COR-L47 (cell line): Measurements from ENCODE around the gene PRKCB.

ENCODE experiments used
- DNase-seq: peaks from one replicate; lab custom pipeline; 2025; lab: John Stamatoyannopoulos, UW

The PRKCB gene

DNA sequence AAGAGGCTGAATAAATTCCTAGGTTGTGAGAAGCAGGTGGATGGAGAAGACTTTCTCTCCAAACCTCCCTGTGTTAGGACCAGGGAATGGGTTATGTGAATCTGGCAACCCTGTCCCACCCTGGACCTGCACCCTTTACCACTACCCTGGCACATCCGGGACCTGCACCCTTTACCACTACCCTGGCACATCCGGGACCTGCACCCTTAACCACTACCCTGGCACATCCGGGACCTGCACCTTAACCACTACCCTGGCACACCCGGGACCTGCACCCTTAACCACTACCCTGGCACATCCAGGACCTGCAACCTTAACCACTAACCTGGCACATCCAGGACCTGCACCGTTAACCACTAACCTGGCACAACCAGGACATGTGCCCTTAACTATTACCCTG, 213.3 kb downstream of the PRKCB start:
- DNase-seq: no peak

DNA sequence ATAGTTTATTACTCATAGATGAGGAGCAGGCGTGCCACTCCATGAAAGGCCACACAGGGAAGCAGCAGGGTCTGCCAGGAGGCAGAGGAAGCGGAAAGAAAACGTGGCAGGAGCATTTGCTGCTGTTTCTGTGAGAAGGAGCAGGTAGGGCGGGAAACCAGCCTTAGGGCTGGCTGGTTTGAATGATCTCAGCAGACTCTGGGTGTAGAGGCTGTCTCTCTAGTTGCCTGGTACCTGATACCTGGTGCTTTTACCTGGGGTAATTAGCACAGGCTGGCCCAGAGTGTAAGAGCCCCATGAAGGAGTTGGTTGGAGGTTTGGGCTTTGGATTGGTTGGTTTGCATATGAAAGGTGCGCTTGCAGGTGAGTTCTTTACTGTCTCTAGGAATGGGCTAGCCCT, 215.3 kb downstream of the PRKCB start:
- no peak for DNase-seq

DNA sequence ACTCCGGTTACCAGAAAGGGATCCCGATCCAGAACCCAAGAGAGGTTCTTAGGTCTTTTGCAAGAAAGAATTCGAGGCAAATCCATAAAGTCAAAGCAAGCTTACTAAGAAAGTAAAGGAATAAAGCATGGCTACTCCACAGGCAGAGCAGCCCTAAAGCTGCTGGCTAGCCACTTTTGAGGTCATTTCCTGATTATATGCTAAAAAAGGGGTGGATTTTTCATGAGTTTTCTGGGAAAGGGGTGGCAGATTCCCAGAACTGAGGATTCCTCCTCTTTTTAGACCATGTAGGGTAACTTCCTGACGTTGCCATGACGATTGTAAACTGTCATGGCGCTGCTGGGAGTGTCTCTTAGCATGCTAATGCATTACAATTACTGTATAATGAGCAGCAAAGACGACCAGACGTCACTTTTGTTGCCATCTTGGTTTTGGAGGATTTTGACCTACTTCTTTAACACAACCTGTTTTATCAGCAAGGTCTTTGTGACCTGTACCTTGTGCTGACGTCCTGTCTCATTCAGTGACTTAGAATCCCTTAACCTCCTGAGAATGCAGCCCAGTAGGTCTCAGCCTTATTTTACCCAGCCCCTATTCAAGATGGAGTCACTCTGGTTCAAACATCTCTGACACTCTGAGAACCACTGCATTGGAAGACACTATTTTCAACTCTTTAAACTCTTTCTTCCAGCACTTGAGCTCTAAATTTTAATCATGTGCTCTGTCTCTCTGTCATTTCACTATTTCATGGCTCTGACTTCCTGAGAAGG, 216.7 kb downstream of the PRKCB start:
- no peak for DNase-seq

DNA sequence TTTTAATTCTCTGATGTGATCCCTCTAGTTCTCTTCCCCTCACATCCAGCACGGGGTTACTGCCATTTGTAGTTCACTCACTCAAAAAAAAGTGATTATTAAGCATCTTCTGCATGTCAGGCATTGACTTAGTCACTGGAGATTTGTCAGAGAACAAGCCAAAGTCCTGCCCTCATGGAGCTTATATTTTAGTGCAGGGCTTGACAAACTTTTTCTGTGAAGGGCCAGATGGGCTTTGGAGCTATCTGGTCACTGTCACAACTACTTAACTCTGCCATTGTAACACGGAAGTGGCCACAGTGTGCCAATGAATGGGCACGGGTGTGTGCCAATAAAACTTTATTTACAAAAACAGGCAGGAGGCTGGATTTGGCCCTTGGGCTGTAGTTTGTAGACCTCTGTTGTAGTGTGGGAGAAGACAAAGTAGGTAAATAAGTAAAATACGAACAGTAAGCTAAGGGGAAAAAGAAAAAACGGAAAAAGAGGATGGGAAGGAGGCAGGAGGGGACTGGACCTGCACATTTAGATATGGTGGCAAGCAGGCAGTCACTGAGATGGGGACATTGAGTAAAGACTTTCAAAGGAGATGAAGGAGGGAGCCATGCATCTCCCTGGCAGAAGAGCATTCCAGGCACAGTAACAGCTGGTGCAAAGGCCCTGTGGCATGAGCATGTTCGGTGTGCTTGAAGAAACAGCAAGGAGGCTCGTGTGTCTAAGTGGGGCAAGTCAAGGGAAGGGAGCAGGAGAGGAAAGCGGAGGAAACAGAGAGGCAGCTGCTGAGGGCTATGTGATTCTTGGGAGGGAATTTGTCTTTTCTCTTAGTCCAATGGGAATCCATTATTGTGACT, 217.5 kb downstream of the PRKCB start:
- no peak for DNase-seq

DNA sequence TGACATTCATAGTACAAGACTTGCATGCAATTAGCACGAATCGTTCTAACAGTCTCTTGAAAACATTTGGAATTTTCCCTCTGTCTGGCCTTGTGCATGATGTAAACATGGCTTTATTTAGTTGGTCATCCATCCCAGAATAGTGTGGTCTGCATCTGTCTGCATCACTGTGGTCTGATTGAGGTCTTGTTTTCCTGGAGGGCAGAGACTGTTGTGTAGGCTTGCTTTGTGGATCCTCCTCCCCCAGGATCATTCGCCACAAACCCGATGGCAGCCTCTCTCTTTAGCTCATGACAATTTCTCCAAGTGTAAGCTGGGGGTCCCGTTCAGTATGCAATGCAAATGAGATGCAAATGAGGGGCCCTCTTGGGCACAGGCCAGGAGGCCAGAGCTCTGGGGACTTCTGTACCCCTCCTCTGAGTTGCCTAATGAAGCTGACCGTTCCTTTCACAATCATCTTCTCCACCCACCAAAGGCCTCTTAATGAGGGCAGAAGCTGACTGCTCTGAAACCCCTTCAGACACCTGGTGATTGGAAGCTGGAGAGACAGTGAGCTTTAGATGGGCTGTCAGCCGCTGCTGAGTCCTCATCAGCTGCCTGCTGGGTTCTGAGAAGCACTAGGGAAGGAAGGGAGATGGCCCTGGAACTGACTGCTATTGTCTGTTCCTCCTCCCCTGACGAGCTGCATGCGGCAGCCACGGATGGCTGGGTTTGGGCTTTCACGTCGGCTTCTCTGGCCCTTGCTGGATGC, 219.1 kb downstream of the PRKCB start:
- no peak for DNase-seq

DNA sequence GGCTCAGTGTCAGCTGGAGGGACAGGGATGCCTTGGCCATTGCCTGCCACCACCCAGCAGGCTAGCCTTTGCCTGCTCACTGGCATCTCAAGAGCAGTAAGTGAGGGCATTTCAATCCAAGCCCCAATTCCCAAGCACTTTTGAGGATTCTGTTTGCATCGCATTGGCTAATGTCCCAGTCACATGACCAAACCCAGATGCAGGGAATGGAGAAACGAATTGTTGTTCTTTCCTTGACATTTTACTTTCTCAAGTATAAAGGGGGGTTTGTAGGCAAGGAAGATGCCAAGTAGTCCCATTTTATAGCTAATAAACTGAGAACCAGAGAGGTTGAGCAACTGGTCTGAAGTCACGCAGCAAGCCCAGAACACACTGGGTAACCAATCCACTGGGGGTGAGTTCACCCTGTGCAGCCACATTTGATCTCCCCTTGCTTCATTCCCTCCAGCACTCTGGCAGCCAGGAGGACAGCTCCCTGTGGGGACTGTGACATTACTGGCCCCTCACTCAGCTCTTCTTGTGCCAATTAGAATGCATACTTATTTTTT, 226.6 kb downstream of the PRKCB start:
- no peak for DNase-seq

DNA sequence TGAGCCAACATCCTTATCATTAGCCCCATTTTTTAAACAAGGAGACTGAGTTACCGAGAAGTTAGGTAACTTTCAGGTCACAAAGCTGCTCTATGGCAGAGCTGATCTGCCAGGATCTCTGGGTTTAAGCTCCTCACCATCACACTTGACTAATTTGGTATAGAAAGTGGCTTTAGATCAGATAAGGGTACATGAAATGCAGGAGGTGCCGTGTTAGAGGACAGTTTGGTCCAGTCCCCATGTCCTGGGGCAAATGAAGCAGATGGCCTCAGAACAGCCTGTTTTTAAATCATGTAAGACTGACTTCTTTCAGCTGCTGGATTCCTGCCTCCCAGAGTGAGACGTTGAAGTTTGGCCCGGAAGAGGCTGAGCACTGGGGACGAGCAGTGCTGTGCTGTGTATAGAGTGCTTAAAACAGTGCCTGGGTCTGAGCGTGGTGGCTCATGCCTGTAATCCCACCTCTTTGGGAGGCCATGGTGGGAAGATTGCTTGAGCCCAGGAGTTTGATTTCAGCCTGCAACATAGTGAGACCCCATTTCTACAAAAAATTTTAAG, 233.3 kb downstream of the PRKCB start:
- DNase-seq: no peak

DNA sequence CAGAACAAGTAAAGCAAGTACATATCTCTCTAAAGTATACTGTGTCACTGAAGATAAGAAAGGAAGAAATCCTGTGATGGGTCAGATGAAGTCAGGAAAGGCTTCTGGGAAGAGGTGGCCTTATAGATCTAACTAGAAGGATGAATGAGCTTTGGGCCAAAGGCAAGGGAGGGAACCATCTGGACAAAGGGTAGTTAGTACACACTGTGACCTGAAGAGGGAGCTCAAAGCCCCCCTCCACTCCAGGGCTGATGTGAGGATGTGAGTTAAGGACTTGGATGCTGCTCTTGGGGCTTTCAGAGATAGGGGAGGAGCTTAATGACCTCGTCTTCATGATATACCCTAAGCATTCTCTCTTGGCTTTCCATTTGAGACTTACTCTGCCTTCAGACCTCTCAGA, 235.1 kb downstream of the PRKCB start:
- no peak for DNase-seq

DNA sequence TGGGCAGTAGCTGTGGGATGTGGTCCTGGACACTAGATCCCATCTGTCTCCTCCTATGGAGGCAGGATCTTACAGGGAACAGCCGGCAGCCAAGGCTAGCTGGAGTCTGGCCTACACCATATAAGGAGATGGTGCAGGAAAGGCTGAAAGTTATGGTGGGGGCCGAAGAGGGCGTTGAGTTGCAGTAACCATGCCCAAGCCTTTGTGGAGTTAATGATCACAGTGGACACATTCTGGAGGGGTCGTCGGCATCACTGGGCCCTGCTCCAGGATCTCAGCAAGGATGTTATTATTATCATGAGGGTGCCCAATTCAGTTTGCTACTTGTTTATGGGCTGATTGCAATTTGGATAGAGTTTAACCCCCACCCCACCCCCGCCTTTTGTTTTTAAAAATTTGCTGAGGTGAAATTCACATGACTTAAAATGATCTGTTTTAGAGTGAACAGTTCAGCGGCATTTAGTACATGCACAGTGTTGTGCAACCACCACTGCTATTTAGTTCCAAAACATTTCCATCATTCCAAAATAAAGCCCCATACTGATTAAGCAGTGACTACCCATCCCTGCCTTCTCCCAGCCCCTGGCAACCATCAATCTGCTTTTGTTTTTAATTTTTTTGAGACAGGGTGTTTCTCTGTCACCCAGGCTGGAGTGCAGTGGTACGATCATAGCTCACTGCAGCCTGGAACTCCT, 236.0 kb downstream of the PRKCB start:
- DNase-seq: no peak

DNA sequence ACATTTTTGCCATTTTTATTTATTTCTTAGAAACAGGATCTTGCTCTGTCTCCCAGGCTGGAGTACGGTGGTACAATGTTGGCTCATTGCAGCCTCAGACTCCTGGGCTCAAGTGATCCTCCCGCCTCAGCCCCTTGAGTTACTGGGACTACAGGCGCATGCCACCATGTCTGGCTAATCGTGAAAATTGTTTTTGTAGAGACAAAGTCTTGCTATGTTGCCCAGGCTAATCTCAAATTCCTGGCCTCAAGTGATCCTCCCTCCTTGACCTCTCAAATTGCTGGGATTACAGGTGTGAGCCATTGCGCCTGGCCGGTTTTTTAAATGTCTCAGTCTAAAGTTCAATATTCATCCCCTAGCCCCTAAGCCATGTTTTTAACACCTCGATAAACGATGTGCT, 237.5 kb downstream of the PRKCB start:
- no peak for DNase-seq

DNA sequence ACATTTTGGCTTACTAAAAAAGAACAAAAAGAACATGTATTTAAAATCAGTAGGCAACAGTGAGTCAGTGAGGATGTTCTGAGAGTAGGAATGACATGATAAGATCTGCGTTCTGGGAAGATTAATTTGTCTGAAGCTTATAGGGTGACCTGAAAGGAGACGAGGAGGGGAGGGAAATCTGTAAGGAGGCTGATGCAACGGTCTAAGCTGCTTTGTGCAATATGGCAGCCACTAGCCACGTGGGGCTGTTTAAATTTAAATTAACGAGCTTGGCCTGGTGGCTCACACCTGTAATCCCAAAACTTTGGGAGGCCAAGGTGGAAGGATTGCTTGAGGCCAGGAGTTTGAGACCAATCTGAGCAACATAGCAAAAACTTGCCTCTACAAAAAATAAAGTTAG, 238.8 kb downstream of the PRKCB start:
- no peak for DNase-seq

DNA sequence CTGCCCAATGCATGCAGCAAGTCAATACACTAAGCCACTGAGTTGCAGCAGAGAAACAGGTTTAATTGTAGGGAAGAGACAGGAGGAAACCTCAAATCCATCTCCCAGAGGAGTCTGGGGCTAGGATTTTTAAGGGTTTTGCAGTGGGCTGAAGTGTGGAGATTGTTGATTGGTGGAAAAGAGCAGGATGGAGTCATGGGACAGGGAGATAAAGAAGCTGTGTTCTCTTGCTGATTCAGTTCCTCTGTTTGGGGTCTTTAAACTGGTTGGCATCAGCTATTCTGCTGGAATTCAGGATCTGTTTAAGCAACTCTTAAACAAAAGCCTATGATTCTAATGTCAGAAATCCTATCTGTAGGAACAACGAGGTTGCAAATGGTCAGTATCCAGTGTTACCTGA, 239.5 kb downstream of the PRKCB start:
- DNase-seq: no peak

DNA sequence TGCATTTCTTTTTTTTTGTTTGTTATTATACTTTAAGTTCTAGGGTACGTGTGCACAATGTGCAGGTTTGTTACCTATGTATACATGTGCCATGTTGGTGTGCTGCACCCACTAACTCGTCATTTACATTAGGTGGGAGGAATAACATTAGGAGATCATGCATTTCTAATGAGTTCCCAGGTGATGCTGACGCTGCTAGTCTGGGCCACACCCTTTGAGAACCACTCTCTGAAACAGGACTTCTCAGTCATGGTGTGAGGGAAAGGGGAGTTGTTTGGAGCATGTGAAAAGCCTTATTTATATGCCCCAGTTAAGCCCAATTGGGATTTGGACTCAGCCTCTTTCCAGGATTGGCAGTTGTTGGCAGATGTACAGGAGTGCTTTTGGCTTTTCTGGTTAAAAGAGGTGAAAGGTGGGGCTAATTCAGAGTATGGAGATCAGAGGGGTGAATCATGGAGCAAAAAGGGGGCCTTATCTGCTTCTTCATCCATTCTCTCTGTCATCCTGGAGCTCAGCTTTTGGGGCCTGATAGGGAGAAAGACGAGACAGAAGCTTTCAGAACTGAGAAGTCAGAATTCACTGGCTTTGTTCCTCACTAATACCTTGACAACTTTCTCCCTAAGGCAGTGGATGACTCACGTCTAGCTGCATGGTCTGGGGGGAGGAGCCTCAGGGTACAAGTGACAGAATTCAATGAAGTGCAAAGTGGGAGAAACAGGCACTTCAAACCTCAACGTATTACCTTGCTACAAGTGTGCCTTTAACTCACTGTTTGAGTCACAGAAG, 240.3 kb downstream of the PRKCB start:
- no peak for DNase-seq

DNA sequence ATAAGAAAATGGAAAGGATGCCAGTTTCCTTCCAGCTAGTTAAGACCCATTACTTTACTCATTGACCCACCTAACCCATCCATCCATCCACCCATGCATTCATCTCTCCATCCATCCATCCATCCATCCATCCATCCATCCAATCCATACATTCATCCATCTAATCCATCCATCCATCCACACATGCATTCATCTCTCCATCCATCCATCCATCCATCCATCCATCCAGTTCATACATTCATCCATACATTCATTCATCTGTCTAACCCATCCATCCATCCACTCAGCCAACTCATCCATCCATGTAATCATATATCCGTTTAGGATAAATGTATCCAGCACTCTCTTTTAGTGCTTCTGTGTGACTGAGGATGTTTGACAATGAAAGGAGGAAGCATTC, 241.5 kb downstream of the PRKCB start:
- DNase-seq: no peak

DNA sequence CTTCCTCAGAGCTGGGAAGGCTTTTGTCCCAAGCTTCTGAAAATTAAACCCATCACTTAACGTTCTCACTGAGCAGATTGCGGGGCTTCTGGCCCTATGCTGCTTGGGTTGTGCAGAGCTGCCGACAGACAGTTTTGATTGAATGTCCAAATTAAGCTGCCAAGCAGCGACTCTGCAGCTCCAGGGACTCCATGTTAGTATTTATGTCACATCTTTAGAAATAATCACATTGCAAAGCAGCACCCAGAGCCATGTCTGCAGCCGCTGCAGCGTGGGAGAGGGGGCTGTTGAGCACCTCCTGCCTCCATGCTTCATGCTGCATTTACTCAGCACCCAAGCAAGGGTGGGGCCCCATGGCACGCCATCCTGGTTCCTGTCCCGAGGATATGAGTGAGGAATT, 242.2 kb downstream of the PRKCB start:
- no peak for DNase-seq

DNA sequence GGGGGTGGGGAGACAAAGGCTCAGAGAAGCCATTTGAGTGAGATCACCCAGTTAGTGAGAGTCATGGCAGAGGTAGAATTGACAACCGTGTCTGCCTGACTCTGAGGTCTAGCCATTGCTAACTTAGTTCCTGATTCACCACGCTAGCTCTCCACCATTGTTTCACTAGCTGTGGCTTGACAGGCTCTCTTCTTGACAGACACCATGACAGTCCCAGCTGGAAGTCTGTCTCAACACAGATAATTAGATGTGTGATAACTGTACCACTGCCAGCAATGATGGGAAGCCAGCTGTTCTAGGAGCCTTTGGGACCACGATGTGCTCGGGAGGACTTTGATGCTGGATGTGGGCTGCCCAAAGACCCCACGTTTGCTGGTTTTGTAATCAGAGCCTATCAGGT, 249.9 kb downstream of the PRKCB start:
- no peak for DNase-seq

DNA sequence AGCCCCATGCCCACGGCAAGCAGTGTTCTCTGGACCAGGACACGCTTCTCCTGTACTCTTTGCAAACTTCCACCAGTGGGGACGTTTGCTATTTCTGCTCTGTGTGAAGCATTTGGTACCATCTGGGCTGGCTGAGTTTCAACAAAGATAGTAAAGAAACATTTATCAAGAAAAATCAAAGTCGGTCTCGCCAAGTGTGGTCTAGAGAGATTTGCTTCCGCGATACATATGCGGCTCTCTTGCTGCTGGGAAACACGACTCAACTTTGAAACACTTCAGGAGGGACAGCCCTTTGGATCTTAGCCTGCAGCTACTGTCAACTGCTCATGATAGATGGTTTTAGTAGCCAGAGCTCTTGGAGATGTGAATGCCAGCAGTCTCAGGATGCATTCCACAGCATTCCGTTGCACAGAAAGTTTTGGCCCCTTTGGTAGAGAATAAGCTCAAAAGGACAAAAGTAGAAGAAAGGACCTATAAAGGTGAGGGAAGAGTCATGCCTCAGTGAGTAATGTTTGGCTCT, 252.2 kb downstream of the PRKCB start:
- no peak for DNase-seq

DNA sequence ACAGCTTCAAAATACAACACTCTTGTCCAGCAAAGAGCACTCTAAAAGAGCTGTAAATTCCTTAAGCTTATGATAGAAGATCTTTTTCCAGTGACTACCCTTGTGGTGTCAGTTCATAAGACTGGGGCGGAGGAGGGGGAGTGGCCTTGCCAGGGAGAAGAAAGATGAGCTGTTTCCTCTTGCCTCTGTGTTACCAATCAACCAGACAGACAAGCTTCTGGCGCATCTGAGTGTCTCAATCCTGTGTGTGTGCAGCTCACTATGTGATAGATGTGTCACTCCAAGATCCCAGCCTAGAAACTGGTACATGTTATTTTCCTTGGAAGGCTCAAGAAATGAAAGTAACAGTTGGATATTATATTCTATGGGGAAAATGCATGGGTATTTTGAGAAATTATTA, 253.0 kb downstream of the PRKCB start:
- no peak for DNase-seq

DNA sequence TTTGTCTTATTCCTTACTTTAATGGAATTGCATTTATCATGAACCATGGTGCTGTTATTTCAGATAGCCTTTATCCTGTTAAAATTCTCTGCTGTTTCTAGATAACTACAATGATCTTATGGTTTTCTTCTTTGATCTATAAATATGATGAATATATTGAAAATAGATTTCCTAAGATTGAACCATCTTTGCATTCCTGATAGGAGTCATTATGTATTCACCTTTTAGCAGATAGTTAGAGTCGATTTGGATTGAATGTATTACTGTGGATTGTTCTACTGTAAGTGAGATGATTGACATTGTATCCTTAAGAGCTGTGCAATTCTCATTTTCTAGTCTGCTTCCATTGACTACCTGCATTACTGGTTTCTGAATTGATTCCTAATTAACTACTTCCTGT, 255.3 kb downstream of the PRKCB start:
- DNase-seq: no peak

DNA sequence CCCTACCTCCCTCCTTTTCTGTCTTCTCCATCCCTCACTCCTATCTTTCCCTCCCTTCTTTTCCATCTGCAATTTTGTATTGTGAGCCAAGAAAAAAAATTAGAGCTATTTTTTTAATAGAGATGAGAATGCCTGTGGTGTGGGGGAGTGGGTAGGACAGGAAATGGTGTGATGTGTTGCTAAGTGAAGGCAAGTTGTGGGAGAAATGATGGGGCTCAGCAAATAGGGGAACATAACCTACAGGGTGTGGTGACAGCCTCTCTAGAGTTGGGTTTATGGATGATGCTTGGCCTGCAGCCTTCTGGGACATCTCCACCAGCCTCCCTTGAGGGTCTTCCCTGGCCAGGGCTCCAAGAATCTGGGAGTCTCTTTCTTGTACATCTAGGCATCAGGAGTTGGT, 257.3 kb downstream of the PRKCB start:
- DNase-seq: no peak

DNA sequence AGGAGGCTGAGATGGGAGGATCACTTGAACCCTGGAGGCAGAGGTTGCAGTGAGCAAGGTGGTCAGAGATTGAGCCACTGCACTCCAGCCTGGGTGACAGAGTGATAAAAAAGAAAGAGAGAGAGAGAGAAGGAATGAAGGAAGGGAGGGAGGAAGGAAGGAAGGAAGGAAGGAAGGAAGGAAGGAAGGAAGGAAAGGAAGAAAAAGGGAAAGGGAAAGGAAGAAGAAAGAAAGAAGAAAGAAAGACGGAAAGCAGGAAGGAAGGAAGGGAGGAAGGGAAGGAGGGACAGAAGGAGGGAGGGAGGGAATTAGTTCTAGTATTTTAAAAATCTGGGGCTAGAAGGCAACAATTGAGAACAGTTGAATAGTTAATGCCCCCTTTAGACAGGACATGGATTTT, 258.9 kb downstream of the PRKCB start:
- DNase-seq: no peak
